Parathyroid adenoma (tissue), 2 donors: ENCODE results near the gene SGPP2.

Experiments used
- H2AFZ ChIP-seq: fragments of 300-600 bp; sonication (generic); one replicate; pipeline ENCODE4 v1.7.0; 2017; ENCODE audit warnings: antibody characterized with exemption, mild to moderate bottlenecking
- H3K27ac ChIP-seq: fragments of 300-600 bp; sonication (generic); one replicate; pipeline ENCODE4 v1.7.0; 2017
- H3K27me3 ChIP-seq: fragments of 300-600 bp; sonication (generic); one replicate; pipeline ENCODE4 v1.7.0; 2017; ENCODE audit warnings: low read length; ENCODE audit not compliant: control insufficient read depth, insufficient read depth
- H3K36me3 ChIP-seq: fragments of 300-600 bp; sonication (generic); one replicate; pipeline ENCODE4 v1.7.0; 2017; ENCODE audit warnings: low read length; ENCODE audit not compliant: control insufficient read depth, insufficient read depth
- H3K4me1 ChIP-seq: fragments of 300-600 bp; sonication (generic); one replicate; pipeline ENCODE4 v1.7.0; 2017; ENCODE audit warnings: control low read depth
- H3K4me2 ChIP-seq: fragments of 300-600 bp; sonication (generic); one replicate; pipeline ENCODE4 v1.7.0; 2017; ENCODE audit warnings: low read length
- H3K4me3 ChIP-seq: fragments of 300-600 bp; sonication (generic); one replicate; pipeline ENCODE4 v1.7.0; 2017; ENCODE audit warnings: low read depth, low read length
- H3K79me2 ChIP-seq: fragments of 300-600 bp; sonication (generic); one replicate; pipeline ENCODE4 v1.7.0; 2017; ENCODE audit warnings: control low read depth
- H3K9ac ChIP-seq: fragments of 300-600 bp; sonication (generic); one replicate; pipeline ENCODE4 v1.7.0; 2017; ENCODE audit warnings: mild to moderate bottlenecking
- H3K9me3 ChIP-seq: fragments of 300-600 bp; sonication (generic); one replicate; pipeline ENCODE4 v1.7.0; 2017; ENCODE audit warnings: low read length; ENCODE audit not compliant: control insufficient read depth
- TF ChIP-seq, protein P1 (sequence below): fragments of 300-600 bp; sonication (generic); IDR thresholded peaks from one replicate; pipeline ENCODE4 v1.7.0; 2017; ENCODE audit warnings: antibody characterized with exemption, mild to moderate bottlenecking
- donor health status: primary hyperparathyroidism.

SGPP2 gene

DNA sequence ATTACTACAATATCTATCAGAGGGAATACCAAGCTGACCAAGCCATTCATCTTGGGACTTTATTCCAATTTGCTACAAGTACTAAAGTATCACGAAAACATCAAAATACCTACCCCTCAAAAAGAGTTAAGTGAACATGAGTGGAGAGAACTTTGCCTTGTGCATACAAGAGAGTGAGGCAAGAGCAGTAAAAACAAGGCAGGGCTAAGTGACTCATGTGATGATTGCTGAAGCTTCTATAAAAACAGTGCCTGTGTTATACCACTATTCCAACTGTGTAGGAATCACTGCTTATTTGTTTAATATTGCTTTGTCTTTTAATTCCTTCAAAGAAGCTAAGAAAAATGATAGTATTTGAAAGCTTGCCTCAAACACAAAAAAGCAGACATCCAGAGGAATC is 170.3 kb downstream of the SGPP2 start:
- H3K4me2 ChIP-seq = no peak overlapping the region
- H3K79me2 ChIP-seq = no peaks in the 10 kb centered on the region
- no peak overlapping the region for H3K27ac ChIP-seq
- H2AFZ ChIP-seq = no peak overlapping the region
- no peaks in the 10 kb centered on the region for H3K4me1 ChIP-seq
- H3K9ac ChIP-seq = no peak overlapping the region
- no peak overlapping the region for H3K4me3 ChIP-seq
- TF ChIP-seq, protein P1, sequence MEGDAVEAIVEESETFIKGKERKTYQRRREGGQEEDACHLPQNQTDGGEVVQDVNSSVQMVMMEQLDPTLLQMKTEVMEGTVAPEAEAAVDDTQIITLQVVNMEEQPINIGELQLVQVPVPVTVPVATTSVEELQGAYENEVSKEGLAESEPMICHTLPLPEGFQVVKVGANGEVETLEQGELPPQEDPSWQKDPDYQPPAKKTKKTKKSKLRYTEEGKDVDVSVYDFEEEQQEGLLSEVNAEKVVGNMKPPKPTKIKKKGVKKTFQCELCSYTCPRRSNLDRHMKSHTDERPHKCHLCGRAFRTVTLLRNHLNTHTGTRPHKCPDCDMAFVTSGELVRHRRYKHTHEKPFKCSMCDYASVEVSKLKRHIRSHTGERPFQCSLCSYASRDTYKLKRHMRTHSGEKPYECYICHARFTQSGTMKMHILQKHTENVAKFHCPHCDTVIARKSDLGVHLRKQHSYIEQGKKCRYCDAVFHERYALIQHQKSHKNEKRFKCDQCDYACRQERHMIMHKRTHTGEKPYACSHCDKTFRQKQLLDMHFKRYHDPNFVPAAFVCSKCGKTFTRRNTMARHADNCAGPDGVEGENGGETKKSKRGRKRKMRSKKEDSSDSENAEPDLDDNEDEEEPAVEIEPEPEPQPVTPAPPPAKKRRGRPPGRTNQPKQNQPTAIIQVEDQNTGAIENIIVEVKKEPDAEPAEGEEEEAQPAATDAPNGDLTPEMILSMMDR = no peak
- no peaks in the 10 kb centered on the region for H3K36me3 ChIP-seq
- H3K27me3 ChIP-seq = no peaks in the 10 kb centered on the region
- H3K9me3 ChIP-seq = no peaks in the 10 kb centered on the region

DNA sequence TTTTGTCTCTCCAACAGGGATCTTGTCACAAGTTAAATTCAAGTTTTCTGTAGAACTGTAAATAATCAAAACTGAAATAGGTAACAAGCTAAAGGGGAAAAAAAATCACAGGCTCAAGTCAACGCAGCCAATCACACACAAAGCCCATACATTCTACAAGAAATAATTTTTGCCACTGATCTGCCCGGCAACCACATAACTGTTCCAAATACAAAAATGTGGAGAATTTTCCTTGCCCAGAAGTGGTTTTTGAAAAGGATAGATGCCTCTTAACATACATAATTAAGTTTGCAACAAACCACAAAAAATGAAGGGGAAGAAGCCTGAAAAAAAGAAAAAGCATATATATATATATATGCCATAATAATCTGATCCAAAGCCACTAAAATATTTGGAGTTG is 171.2 kb downstream of the SGPP2 start:
- Histone ChIP-seq H3K4me1 (no peaks in the 10 kb centered on the region), H3K9me3 (no peaks in the 10 kb centered on the region), H3K4me2 (no peak overlapping the region), H3K27me3 (no peaks in the 10 kb centered on the region), H3K9ac (no peak overlapping the region), H3K27ac (no peak overlapping the region), H3K4me3 (no peak overlapping the region), H3K79me2 (no peaks in the 10 kb centered on the region), H3K36me3 (no peaks in the 10 kb centered on the region), H2AFZ (no peak overlapping the region)
- TF ChIP-seq, protein P1 = no peak

DNA sequence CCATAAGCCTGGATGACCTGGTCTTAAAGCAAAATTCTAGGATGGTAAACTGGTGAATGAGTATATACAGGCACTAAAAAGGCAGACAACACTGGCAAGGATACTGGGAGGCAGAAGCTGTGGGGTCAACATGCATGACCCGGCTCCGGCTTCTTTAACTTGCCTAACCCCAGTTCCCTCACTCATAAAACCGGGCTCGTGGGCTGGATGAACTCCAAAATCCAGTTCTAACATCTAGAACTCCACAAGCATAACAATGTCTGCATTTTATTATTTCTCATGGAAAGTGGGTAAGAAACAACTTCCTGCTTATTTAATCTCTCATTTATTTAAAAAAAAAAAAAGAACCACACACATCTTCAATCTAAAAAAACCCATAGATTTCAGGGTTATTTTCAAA is 174.3 kb downstream of the SGPP2 start:
- Histone ChIP-seq H3K27ac (no peak overlapping the region), H3K36me3 (no peaks in the 10 kb centered on the region), H3K79me2 (no peaks in the 10 kb centered on the region), H3K9me3 (no peaks in the 10 kb centered on the region), H2AFZ (no peak overlapping the region), H3K4me1 (no peaks in the 10 kb centered on the region), H3K4me3 (no peak overlapping the region), H3K9ac (no peak overlapping the region), H3K27me3 (no peaks in the 10 kb centered on the region), H3K4me2 (no peak overlapping the region)
- TF ChIP-seq, protein P1 = no peak

DNA sequence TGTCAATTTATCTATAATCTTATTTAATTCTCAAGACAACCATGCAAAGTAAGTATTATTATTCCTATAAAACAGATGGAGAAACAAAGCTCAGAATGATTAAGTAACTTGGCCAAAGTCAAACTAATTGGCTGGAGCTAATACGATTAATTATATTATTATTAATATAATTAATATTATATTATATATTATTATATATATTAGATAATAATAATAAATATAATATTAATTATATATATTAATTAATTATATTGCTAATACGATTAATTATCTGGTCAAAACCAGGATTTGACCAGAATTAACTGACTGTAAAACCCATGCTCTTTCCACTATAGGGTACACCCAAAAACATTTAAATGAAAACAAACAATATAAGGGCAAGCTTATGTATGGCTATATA is 179.2 kb downstream of the SGPP2 start:
- Histone ChIP-seq H3K9ac (no peak overlapping the region), H3K4me1 (no peaks in the 10 kb centered on the region), H2AFZ (no peak overlapping the region), H3K79me2 (no peaks in the 10 kb centered on the region), H3K9me3 (no peaks in the 10 kb centered on the region), H3K4me2 (no peak overlapping the region), H3K27ac (no peak overlapping the region), H3K36me3 (no peaks in the 10 kb centered on the region), H3K4me3 (no peak overlapping the region), H3K27me3 (no peaks in the 10 kb centered on the region)
- TF ChIP-seq, protein P1 = no peak

DNA sequence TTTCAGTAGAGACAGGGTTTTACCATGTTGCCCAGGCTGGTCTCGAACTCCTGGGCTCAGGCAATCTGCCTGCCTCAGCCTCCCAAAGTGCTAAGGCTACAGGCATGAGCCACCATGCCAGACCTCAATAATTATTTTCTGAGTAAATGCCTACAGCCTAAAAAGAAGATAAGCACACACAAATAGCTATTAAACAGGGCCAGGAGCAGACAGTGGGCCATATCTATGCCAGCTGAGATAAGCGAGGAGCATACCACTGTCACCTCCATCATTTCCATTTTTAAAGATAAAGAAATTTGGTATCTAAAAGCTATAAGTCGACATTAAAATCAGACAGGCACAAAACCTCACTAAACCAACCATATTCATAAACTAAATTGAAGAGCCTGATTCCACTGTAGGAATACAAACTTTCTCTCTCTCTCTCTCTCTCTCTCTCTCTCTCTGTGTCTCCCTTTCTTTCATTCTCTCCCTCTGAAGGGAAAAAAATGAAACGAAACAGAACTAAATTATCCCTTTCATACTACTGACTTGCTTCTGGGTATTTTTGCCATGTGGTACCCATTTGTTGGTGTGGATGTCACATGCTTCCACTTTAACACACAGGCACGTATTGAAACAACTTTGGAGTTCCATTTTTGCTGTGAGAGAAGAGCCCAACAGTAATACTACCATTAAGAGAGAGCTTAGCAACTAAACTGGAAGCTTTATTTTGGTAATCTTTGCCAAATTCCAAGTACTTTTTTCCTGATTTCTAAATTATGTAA is 180.6 kb downstream of the SGPP2 start:
- H3K9ac ChIP-seq = no peak overlapping the region

More for the DNA sequence above, 180.6 kb downstream of the SGPP2 start:
- Histone ChIP-seq H3K36me3 (no peaks in the 10 kb centered on the region), H3K27ac (no peak overlapping the region), H3K79me2 (no peaks in the 10 kb centered on the region), H2AFZ (no peak overlapping the region), H3K9me3 (no peaks in the 10 kb centered on the region), H3K4me3 (no peak overlapping the region), H3K4me2 (no peak overlapping the region), H3K4me1 (no peaks in the 10 kb centered on the region), H3K27me3 (no peaks in the 10 kb centered on the region)
- TF ChIP-seq, protein P1 = no peak
